Stimulated activated CD4-positive, alpha-beta T cell treated with anti-CD3 and anti-CD28 coated beads, Interleukin-15, amount 100 ng/mL, for 48 hours (primary cell): ENCODE data around the gene DCAF8L2.
"Not testable (repeated sequence)": the region's sequence is repeated elsewhere in the genome, so short reads cannot be mapped to it uniquely, and the experiment has no call there.

Experiments used
- DNase-seq, 2 donors: peaks; one replicate each; pipeline ENCODE4 v3.0.0-alpha.2; 2020; ENCODE audit warnings: low read depth in 2 of 2

Gene DCAF8L2

DNA sequence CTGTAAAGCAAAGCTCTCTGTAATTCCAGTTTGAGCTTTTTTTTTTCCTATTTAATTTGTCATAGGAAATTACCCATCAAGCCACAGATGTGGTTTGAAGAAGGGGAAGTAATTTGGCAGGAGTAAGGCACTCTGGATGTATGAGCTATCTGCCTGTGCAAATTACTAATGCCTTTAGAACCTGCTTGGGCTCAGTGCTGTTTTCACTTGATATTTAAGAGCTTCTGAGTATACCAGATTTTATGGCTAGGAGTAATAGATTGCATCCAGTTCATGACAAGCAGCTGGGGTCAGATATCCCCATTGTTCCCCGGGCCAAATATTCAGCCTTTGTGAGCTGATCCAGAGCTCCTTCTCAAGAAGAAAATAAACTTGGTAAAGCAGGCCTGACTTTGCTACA is 89.1 kb downstream of the DCAF8L2 start:
- DNase-seq, result no peak

- DNase-seq, result no peak
These were observed 90.6 kb downstream of the DCAF8L2 start for GRCh38 chrX:27680726-27681125.

DNA sequence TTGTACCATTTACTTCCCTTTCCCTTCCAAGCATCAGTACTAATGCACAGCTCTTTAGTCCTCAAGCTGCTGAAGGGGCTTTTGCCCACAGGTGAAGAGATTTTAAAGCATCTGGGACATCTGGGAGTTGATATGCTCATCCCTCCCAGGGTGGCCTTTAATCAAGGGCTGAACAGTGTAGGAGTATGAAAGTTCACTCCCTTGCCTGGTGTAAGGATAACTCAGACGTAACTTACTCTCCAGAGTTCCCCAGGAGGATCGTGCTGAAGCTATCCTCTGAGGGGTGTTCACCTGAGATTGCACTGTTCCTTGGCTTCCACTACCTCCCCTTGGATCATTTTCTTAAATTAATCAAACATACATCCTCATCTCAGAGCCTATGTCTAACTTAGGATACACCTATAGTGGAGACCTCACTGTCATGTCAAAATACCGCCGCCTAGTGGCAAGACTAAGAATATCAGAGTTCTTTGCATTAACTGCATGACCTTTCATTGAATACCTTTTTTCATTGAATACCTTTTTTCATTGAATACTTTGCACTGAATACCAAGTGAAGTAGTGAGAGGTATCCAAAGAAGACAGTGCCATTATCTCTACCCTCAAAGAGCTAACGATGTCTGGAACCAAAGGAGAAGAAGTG is 93.5 kb downstream of the DCAF8L2 start:
- peak in 1 of 2 donors; percentile 4 for DNase-seq

DNA sequence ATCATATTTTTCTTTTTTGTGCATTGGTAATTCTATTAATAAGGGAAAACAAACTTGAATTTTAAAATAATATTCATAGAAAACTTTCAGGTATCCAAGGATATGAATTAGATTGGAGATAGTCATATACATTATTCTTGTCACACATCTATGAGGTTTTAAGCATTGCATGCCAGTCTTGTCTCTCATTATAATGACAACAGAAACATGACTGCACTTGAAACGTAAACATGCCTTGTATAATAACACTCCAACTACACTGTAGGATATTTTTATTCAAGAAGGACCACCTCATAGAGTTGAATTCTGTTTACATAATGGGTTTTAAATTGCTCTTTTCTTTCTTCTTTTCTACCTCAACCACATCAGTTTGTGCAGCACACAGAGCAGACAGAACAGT is 104.5 kb downstream of the DCAF8L2 start:
- no peak for DNase-seq

GRCh38 chrX:27706526-27706925 is 116.4 kb downstream of the DCAF8L2 start:
- DNase-seq, result no peak

DNA sequence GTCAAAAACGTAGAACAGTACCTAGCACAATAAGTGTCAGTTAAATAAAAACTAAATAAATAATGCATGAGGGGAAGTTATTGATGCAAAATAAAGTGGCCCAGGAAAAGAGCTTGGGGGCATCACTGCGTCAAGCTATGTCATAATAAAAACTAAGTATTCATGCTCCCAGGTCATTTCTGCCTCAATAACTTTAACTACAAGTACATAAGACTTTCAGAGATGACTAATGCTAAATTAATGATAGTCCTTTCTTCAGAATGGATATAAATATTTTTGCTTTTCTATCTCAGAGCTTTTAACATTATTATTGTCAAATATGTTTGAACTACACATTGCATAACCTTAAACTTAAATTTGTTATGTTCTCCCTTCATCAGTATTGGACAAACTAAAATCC is 125.5 kb downstream of the DCAF8L2 start:
- DNase-seq, result no peak

DNA sequence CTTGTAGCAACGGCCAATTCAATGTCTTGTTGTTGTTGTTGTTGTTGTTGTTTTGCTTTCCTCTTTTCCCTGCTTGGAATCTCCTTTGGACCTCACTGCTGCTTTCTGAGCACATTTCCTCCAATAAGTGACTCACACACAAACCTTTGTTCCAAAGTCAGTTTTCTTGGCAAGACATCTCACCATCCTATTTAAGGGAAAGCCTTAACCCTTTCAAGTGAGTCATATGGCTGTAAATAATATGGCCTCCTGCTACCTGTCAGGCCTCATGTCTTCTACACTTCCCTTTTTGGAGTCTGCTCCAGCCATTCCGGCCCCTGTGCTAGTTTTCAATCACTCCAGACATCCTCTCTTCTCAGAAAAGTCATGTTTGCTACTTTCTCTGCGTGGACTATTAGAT is 138.1 kb downstream of the DCAF8L2 start:
- DNase-seq, result no peak

DNA sequence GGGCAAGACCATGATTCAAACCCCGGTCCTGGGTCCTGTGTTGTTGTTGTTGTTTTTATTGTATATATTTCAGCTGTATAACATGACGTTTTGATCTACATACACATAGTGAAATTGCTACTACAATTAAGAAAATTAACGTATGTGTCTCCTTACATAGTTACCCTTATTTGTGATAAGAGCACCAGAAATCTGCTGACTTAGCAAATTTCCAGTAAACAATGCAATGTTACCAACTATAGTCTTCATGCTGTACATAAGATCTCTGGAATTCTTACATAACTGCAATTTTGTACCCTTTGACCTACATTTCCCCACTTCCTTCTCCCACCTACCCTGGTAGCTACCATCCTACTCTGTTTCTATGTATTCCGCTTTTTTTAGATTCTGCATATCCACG is 141.8 kb downstream of the DCAF8L2 start:
- DNase-seq, result no peak

DNA sequence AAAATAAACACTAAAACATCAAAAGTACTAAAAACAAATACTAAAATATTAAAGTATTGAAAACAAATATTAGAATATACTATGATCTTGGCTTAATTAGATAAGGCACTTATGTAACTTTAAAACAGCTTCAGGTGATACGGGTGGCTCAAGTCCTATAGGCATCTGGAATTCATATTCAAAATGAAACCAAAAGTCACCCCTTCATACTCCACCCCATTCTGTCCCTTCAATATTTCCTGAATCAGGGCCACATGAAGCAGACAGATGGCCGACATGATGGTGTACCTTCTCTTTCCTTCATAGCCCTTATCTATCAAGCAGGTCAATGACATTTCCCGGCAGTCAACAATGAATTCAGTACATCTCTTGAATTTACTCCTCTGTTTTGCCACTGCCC is 145.8 kb downstream of the DCAF8L2 start:
- no peak for DNase-seq

DNA sequence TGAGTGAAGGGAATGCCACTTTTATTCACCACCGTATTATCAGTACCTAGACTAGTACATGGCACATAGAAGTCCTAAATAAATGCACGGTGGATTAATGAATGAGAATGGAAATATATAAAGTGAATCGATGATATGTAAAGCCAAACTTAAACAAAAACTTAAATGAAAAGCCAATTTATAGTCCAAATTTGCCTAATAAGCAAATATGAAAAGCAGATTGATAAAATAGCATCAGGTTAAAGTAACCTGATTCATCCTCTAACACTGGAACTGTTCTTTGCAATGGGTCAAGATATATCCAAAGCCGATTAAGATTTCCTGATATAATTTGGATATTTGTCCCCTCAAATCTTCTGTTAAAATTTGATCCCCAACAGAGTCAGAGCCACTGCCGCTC is 150.8 kb downstream of the DCAF8L2 start:
- no peak for DNase-seq

DNA sequence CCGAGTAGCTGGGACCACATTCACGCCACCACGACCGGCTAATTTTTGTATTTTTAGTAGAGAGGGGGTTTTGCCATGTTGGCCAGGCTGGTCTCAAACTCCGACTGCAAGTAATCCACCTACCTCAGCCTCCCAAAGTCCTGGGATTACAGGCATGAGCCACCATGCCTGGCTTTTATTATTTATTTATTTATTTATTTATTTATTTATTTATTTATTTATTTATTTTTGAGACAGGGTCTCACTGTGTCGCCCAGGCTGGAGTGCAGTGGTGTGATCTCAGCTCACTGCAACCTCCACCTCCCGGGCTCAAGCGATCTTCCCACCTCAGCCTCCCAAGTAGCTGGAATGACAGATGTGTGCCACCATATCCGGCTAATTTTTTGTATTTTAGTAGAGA is 153.4 kb downstream of the DCAF8L2 start:
- DNase-seq, result not testable (repeated sequence)

- DNase-seq, result no peak
These were observed 156.4 kb downstream of the DCAF8L2 start for GRCh38 chrX:27746516-27746915.

DNA sequence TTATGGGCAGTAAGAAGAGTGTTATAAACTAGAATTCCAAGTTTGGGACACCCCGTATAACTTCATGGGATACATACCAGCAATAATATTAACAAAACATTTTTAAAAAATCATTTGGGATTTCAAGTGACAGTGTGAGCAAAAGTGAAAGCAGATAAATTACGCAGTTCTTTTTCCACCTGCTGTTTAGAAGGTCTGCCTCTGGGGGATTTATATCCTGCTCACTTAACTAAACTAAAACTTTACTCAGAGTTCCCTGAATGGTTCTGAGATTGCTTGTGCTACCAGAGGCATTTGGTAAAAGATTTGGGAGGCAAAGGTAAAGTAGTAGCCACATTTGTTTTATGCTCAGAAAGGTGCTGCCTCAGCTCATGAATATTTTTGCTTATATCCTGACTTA is 160.2 kb downstream of the DCAF8L2 start:
- not testable (repeated sequence) for DNase-seq

DNA sequence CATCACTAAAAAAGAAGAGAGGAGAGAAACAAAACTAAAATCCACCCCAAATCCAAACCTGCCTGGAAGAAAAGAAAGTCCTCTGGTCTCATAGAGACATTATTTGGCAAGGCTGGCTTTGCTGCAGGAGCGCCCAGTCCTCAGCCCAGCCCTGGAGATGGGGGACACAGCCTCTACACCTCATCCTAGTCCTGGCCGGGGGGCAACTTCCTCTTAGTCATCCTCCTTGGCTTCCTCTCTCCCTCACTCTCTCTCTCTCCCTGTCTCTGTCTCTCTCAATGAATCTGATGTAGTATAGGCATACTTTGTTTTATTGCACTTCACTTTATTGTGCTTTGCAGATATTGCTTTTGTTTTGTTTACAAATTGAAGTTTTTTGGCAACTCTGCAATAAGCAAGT is 161.8 kb downstream of the DCAF8L2 start:
- DNase-seq, result no peak

- DNase-seq, result no peak
These were observed 175.6 kb downstream of the DCAF8L2 start for GRCh38 chrX:27765718-27766117.

DNA sequence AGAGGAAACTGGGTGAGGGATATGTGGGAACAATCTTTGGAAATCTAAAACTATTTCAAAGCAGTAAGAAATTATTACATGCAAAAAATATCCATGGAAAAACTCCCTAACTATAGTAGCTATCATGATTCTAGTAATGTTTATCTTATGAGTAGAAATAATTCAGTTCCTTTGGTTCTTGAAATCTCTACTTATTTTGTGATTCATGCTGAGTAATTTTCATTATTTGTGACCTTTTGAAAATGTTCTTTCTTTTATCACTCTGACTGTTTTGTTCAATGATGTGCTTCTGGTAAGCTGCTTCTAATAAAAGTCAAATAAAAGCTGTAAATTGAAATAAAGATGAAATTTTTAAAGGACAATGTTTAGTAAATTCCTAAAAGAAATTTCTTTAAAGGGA is 177.2 kb downstream of the DCAF8L2 start:
- DNase-seq, result no peak

- no peak for DNase-seq
These were observed 185.8 kb downstream of the DCAF8L2 start for GRCh38 chrX:27775984-27776383.

DNA sequence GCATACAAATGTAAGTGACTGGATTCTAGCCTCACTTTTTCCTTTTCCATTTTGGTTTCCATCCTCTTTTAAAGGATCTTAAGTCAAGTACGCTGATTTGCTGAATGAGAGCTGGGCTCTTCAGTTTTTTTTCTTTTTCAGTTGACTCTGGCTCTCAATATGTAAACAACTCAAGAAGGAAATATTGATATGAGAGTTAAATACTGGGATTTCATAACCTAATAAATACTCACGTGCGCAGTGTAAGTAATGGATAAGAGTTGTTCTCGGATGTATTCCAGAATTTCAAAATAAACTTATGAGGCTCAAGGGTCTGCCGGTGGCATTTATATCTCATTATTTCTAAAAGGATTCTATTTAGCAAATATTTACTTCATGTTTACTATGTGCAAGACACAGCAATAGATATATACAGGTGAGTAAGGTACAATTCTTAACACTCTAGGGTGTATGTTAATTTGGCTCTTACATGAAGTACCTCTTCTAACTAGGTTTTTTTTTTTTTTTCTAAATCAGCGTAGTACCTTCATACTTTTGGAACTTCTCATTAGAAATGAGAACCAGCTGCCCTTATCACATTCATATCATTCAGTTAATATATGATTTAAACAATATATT is 206.6 kb downstream of the DCAF8L2 start:
- no peak for DNase-seq

DNA sequence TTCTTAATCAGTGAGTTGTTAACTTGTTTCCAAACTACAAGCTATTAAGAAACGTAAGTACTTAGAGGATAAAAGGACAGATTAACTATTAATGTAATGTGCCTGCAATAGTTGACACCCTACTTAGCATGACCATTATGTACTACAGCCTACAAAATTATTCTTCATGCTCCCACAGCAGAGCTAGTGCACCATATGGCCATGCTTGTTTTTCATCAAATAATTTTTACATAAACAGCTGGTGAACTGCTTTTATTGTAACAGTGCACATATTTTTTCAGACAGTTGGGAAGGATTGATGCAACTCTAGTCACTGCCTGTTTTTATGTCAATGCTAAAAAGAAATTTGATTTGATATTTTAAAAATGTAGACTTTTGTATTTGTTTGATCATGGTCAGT is 207.4 kb downstream of the DCAF8L2 start:
- no peak for DNase-seq
